A549 (cell line): ENCODE data around the gene SMIM14. TPM values are rescaled to one million over a fixed set of nuclear protein-coding genes. Genes with fewer than 3 reads are reported as not detected.

Source experiments
- ATAC-seq, 2 experiments: fragments of 200-7000 bp in 1 of 2; fragments of >200 bp in 1 of 2; cut with Nextera tagmentation in 1 of 2; cut with Tn5 transposase in 1 of 2; 3 replicates each; pipeline versions ENCODE4 v1.8.0 to v1.9.1; 2018 to 2020; ENCODE audit warnings: mild to moderate bottlenecking in 1 of 2, moderate library complexity in 1 of 2
- CTCF ChIA-PET: fragments of 300-600 bp; sonication (Branson Sonifier 250); formaldehyde crosslinking; extraction: SDS; loops from one replicate; lab custom pipeline; 2021; ENCODE audit warnings: antibody characterized with exemption, inconsistent platforms; lab: Yijun Ruan, JAX
- POLR2A ChIA-PET: fragments of 350-600 bp; formaldehyde crosslinking; extraction: SDS; loops from one replicate; lab custom pipeline; 2021; ENCODE audit warnings: antibody characterized with exemption, inconsistent platforms; lab: Yijun Ruan, JAX
- DNase-seq, 2 experiments: peaks; one replicate each; pipeline versions ENCODE4 v3.0.0 to v3.0.0-alpha.2; 2011 to 2016; ENCODE audit warnings: low read depth in 1 of 2, low spot score in 1 of 2
- FAIRE-seq: peaks from 2 replicates; lab custom pipeline; 2011; peaks lifted over from hg19 to GRCh38; lab: Jason Lieb, UNC
- H3K27ac ChIP-seq, 2 experiments: fragments of >200 bp; sonication (Bioruptor Twin); formaldehyde crosslinking; 3 replicates each; pipeline ENCODE4 v1.5.1; 2016 to 2017
- H3K4me1 ChIP-seq: fragments of >200 bp; sonication (Bioruptor Twin); formaldehyde crosslinking; 3 replicates; pipeline ENCODE4 v1.6.1; 2016
- H3K4me2 ChIP-seq: fragments of >200 bp; sonication (Bioruptor Twin); formaldehyde crosslinking; 3 replicates; pipeline ENCODE4 v1.6.1; 2016
- H3K4me3 ChIP-seq: fragments of >200 bp; sonication (Bioruptor Twin); formaldehyde crosslinking; 3 replicates; pipeline ENCODE4 v1.5.1; 2016
- H3K9me3 ChIP-seq: fragments of >200 bp; sonication (Bioruptor Twin); formaldehyde crosslinking; 3 replicates; pipeline ENCODE4 v1.6.1; 2016
- CHD2 ChIP-seq: fragments of 150-350 bp; IDR thresholded peaks from 2 replicates; pipeline ENCODE4 v1.6.1; 2014; ENCODE audit warnings: low read length; ENCODE audit not compliant: partially characterized antibody
- CHD4 ChIP-seq: fragments of 200-600 bp; sonication (generic); IDR thresholded peaks from 2 replicates; pipeline ENCODE4 v1.6.1; 2016; ENCODE audit warnings: antibody characterized with exemption, mild to moderate bottlenecking, borderline replicate concordance
- EP300 ChIP-seq, 2 experiments: fragments of >200 bp; sonication (Bioruptor Twin); formaldehyde crosslinking; IDR thresholded peaks; 2 replicates in 1 of 2; 3 replicates in 1 of 2; pipeline ENCODE4 v1.6.1; 2016 to 2017
- GATA3 ChIP-seq: IDR thresholded peaks from 2 replicates; pipeline ENCODE4 v1.6.1; 2012; ENCODE audit warnings: borderline replicate concordance
- HES2 ChIP-seq: fragments of >200 bp; sonication (Bioruptor Twin); formaldehyde crosslinking; IDR thresholded peaks from 2 replicates; pipeline ENCODE4 v1.6.1; 2016
- HEYL ChIP-seq: fragments of 250-450 bp; sonication (Bioruptor Pico); IDR thresholded peaks from 2 replicates; pipeline ENCODE4 v1.8.0; 2021; ENCODE audit warnings: mild to moderate bottlenecking, moderate library complexity
- HOXA7 ChIP-seq: fragments of 250-450 bp; sonication (Bioruptor Pico); IDR thresholded peaks from 2 replicates; pipeline ENCODE4 v1.5.0; 2020; ENCODE audit warnings: mild to moderate bottlenecking, moderate library complexity
- JUN ChIP-seq, 2 experiments: fragments of >200 bp; sonication (Bioruptor Twin); formaldehyde crosslinking; IDR thresholded peaks; 2 replicates in 1 of 2; 3 replicates in 1 of 2; pipeline ENCODE4 v1.6.1; 2016 to 2017
- KDM1A ChIP-seq: fragments of 200-600 bp; sonication (generic); IDR thresholded peaks from 2 replicates; pipeline ENCODE4 v1.6.1; 2016; ENCODE audit warnings: low read depth, mild to moderate bottlenecking
- MAZ ChIP-seq: fragments of 150-350 bp; IDR thresholded peaks from 2 replicates; pipeline ENCODE4 v1.6.1; 2014; ENCODE audit warnings: antibody characterized with exemption, low read depth, low read length, borderline replicate concordance
- MYC ChIP-seq: IDR thresholded peaks from 2 replicates; pipeline ENCODE4 v1.6.1; 2012; ENCODE audit warnings: mild to moderate bottlenecking, inconsistent platforms, low read length, improper control_type of control experiment, borderline replicate concordance
- PBX3 ChIP-seq: IDR thresholded peaks from 2 replicates; pipeline ENCODE4 v1.6.1; 2012
- RARB ChIP-seq: fragments of 250-450 bp; sonication (Bioruptor Pico); IDR thresholded peaks from 2 replicates; pipeline ENCODE4 v1.8.0; 2021; ENCODE audit warnings: mild to moderate bottlenecking, moderate library complexity
- RCOR1 ChIP-seq: fragments of 150-350 bp; IDR thresholded peaks from 2 replicates; pipeline ENCODE4 v1.6.1; 2014; ENCODE audit warnings: antibody characterized with exemption, low read length, low read depth
- SMC3 ChIP-seq: fragments of >200 bp; sonication (Bioruptor Twin); formaldehyde crosslinking; IDR thresholded peaks from 3 replicates; pipeline ENCODE4 v1.6.1; 2018; ENCODE audit warnings: inconsistent platforms
- SREBF2 ChIP-seq: fragments of 450-650 bp; IDR thresholded peaks from 2 replicates; pipeline ENCODE4 v1.6.1; 2014; ENCODE audit warnings: mild to moderate bottlenecking, moderate library complexity
- TFCP2L1 ChIP-seq: fragments of 250-450 bp; sonication (Bioruptor Pico); IDR thresholded peaks from 2 replicates; pipeline ENCODE4 v1.5.0; 2021; ENCODE audit warnings: mild to moderate bottlenecking
- TP53 ChIP-seq: fragments of 250-450 bp; sonication (Bioruptor Pico); IDR thresholded peaks from 2 replicates; pipeline ENCODE4 v1.5.0; 2021; ENCODE audit warnings: mild to moderate bottlenecking, moderate library complexity
- ZFP36 ChIP-seq: fragments of 450-650 bp; IDR thresholded peaks from 2 replicates; pipeline ENCODE4 v1.6.1; 2014; ENCODE audit warnings: borderline replicate concordance; ENCODE audit not compliant: partially characterized antibody
- ZNF302 ChIP-seq: fragments of 250-450 bp; sonication (Bioruptor Pico); IDR thresholded peaks from 2 replicates; pipeline ENCODE4 v1.9.0; 2021; ENCODE audit warnings: inconsistent platforms, mild to moderate bottlenecking, moderate library complexity
- WGBS: methylation state at CpG from one replicate; pipeline ENCODE4 v1.1.6; 2017; ENCODE audit errors: missing lambda C conversion rate; 5-methylcytosine and 5-hydroxymethylcytosine counted together
- polyA plus RNA-seq, 4 experiments: library from polyadenylated mRNA; depleted of rRNA in 3 of 4; stranded (reverse); fragments of >200 nt; fragmentation: RNase III in 1 of 4; extraction: RNeasy Plus Mini Kit Qiagen cat#74134 plus additional on column Dnase treatment in 1 of 4; gene quantifications; 2 replicates in 3 of 4; 3 replicates in 1 of 4; pipeline ENCODE4 v1.2.3, GENCODE V29; 2011 to 2017
- TF ChIP-seq, protein P1 (sequence below): fragments of 200-600 bp; sonication (generic); IDR thresholded peaks from 2 replicates; pipeline ENCODE4 v1.6.1; 2016; ENCODE audit warnings: antibody characterized with exemption, mild to moderate bottlenecking, moderate library complexity
- TF ChIP-seq, protein P2 (sequence below): fragments of >200 bp; sonication (Bioruptor Twin); formaldehyde crosslinking; IDR thresholded peaks from 3 replicates; pipeline ENCODE4 v1.5.1; 2016

The SMIM14 gene
- polyA plus RNA-seq, 2 of the 4 experiments (the other 2 are of a cell fraction), result 20.5 to 81.3 TPM

- DNase-seq, result no peak
- ATAC-seq, result no peak
- TF ChIP-seq MAZ (no peak), GATA3 (no peak), HOXA7 (CRISPR knock-in tag) (no peak), RARB (CRISPR knock-in tag) (no peak), SREBF2 (no peak), HES2 (no peak), ZFP36 (no peak), JUN (IDR thresholded peaks at IDR 0.05) (no peak), RCOR1 (no peak), ZNF302 (CRISPR knock-in tag) (no peak), TFCP2L1 (CRISPR knock-in tag) (no peak), PBX3 (no peak), CHD2 (no peak), CHD4 (no peak), SMC3 (no peak), MYC (no peak)
- TF ChIP-seq, protein P1, sequence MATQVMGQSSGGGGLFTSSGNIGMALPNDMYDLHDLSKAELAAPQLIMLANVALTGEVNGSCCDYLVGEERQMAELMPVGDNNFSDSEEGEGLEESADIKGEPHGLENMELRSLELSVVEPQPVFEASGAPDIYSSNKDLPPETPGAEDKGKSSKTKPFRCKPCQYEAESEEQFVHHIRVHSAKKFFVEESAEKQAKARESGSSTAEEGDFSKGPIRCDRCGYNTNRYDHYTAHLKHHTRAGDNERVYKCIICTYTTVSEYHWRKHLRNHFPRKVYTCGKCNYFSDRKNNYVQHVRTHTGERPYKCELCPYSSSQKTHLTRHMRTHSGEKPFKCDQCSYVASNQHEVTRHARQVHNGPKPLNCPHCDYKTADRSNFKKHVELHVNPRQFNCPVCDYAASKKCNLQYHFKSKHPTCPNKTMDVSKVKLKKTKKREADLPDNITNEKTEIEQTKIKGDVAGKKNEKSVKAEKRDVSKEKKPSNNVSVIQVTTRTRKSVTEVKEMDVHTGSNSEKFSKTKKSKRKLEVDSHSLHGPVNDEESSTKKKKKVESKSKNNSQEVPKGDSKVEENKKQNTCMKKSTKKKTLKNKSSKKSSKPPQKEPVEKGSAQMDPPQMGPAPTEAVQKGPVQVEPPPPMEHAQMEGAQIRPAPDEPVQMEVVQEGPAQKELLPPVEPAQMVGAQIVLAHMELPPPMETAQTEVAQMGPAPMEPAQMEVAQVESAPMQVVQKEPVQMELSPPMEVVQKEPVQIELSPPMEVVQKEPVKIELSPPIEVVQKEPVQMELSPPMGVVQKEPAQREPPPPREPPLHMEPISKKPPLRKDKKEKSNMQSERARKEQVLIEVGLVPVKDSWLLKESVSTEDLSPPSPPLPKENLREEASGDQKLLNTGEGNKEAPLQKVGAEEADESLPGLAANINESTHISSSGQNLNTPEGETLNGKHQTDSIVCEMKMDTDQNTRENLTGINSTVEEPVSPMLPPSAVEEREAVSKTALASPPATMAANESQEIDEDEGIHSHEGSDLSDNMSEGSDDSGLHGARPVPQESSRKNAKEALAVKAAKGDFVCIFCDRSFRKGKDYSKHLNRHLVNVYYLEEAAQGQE, result no peak
- TF ChIP-seq, all 56 proteins: peak for 0
- Histone ChIP-seq H3K4me1 (peaks cover 72% of the 10 kb centered on the region), H3K9me3 (no peaks in the 10 kb centered on the region), H3K4me3 (no peak overlapping the region), H3K4me2 (peak overlapping the region; percentile 68), H3K27ac (peak overlapping the region; percentile 83 to 91)
- CTCF ChIA-PET, result no interaction called here
- POLR2A ChIA-PET, result interaction anchor here (0.9 to 6.1 kb wide), 3 partner anchors 18 to 97 kb away, joined by 3 to 27 read pairs (median 6); partner anchors contain the start of genes SMIM14 and UGDH
- FAIRE-seq, result no peak
- WGBS, result 43% methylated on average over 4 of the region's 4 CpGs
Observed at GRCh38 chr4:39620551-39621313, 17.9 kb downstream of the SMIM14 start.

DNA sequence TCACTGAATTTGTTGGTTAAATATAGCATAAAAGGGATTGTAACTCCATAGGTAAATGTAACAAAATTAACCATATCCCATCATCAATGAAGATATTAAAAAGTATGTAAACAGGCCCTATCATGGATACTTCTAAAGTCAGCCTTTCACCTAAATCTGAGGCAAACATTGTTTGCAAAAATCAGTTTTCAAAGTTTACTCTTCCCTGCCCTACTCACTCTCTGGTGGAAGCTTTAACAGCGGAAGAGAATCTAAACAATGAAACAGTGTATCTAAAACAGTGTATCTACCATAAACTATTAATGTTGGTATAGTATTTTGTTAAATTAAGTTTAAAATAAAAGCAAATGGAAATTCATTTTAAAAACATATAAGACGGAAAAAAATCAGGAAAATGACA lies 21.1 kb downstream of the SMIM14 start:
- CTCF ChIA-PET, result no interaction called here
- POLR2A ChIA-PET, result no interaction called here
- no peak overlapping the region for H3K4me3 ChIP-seq
- peak overlapping the region; percentile 67 to 86 for H3K27ac ChIP-seq
- peaks cover 84% of the 10 kb centered on the region for H3K4me1 ChIP-seq
- peak overlapping the region; percentile 68 for H3K4me2 ChIP-seq
- TF ChIP-seq TP53 (CRISPR knock-in tag) (no peak), HEYL (CRISPR knock-in tag) (no peak), KDM1A (no peak), EP300 (IDR thresholded peaks at IDR 0.05) (no peak)
- TF ChIP-seq, protein P2, sequence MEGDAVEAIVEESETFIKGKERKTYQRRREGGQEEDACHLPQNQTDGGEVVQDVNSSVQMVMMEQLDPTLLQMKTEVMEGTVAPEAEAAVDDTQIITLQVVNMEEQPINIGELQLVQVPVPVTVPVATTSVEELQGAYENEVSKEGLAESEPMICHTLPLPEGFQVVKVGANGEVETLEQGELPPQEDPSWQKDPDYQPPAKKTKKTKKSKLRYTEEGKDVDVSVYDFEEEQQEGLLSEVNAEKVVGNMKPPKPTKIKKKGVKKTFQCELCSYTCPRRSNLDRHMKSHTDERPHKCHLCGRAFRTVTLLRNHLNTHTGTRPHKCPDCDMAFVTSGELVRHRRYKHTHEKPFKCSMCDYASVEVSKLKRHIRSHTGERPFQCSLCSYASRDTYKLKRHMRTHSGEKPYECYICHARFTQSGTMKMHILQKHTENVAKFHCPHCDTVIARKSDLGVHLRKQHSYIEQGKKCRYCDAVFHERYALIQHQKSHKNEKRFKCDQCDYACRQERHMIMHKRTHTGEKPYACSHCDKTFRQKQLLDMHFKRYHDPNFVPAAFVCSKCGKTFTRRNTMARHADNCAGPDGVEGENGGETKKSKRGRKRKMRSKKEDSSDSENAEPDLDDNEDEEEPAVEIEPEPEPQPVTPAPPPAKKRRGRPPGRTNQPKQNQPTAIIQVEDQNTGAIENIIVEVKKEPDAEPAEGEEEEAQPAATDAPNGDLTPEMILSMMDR, result no peak
- no peaks in the 10 kb centered on the region for H3K9me3 ChIP-seq
- WGBS, result 38% methylated on average over 2 of the region's 2 CpGs
- FAIRE-seq (no peak), ATAC-seq (no peak), DNase-seq (no peak)
